Osteoblast (primary cell): ENCODE data around the gene MAP3K5. TPM values are rescaled to one million over a fixed set of nuclear protein-coding genes. Genes with fewer than 3 reads are reported as not detected.

Experiments
- DNase-seq: peaks from one replicate; pipeline ENCODE4 v3.0.0; 2011; ENCODE audit warnings: low spot score, mixed read lengths; ENCODE audit not compliant: insufficient read length; ENCODE audit errors: missing footprints
- H2AFZ ChIP-seq: 2 replicates; pipeline ENCODE4 v1.6.0; 2011; ENCODE audit warnings: mild to moderate bottlenecking, low read length
- H3K27ac ChIP-seq: 2 replicates; pipeline ENCODE4 v1.5.1; 2011; ENCODE audit warnings: mild to moderate bottlenecking, low read depth, low read length, moderate library complexity
- H3K27me3 ChIP-seq: 2 replicates; pipeline ENCODE4 v1.6.0; 2012; ENCODE audit warnings: mild to moderate bottlenecking, control low read depth, inconsistent platforms, low read length, moderate library complexity; ENCODE audit not compliant: insufficient read depth
- H3K36me3 ChIP-seq: 2 replicates; pipeline ENCODE4 v1.5.1; 2011; ENCODE audit warnings: mild to moderate bottlenecking, low read length, control low read depth, moderate library complexity; ENCODE audit not compliant: insufficient read depth
- H3K4me1 ChIP-seq: 2 replicates; pipeline ENCODE4 v1.5.1; 2011; ENCODE audit warnings: mild to moderate bottlenecking, low read length, control low read depth, moderate library complexity; ENCODE audit not compliant: insufficient read depth
- H3K4me2 ChIP-seq: 2 replicates; pipeline ENCODE4 v1.6.0; 2011; ENCODE audit warnings: mild to moderate bottlenecking, low read length; ENCODE audit not compliant: insufficient read depth
- H3K4me3 ChIP-seq: fragments of 200-600 bp; sonication (generic); 3 replicates; pipeline ENCODE4 v1.5.1; 2012; ENCODE audit warnings: mild to moderate bottlenecking, low read length, inconsistent platforms; ENCODE audit not compliant: insufficient read depth
- H3K79me2 ChIP-seq: 2 replicates; pipeline ENCODE4 v1.6.0; 2012; ENCODE audit warnings: mild to moderate bottlenecking, low read length, control low read depth, inconsistent platforms; ENCODE audit not compliant: insufficient read depth
- H3K9me3 ChIP-seq: 2 replicates; pipeline ENCODE4 v1.5.1; 2011; ENCODE audit warnings: low read depth, low read length, control low read depth
- H4K20me1 ChIP-seq: 2 replicates; pipeline ENCODE4 v1.6.0; 2012; ENCODE audit warnings: mild to moderate bottlenecking, low read length, control low read depth; ENCODE audit not compliant: insufficient read depth
- total RNA-seq: library from RNA; depleted of rRNA; stranded (reverse); fragments of >200 nt; gene quantifications from 2 replicates; pipeline ENCODE4 v1.2.3, GENCODE V29; 2012
- TF ChIP-seq, protein P1 (sequence below): IDR thresholded peaks from 2 replicates; pipeline ENCODE4 v1.5.1; 2011; ENCODE audit warnings: mild to moderate bottlenecking, low read depth, low read length, moderate library complexity; ENCODE audit errors: extremely low read depth

The MAP3K5 gene
- total RNA-seq, 1 donor: 8.3 TPM

DNA sequence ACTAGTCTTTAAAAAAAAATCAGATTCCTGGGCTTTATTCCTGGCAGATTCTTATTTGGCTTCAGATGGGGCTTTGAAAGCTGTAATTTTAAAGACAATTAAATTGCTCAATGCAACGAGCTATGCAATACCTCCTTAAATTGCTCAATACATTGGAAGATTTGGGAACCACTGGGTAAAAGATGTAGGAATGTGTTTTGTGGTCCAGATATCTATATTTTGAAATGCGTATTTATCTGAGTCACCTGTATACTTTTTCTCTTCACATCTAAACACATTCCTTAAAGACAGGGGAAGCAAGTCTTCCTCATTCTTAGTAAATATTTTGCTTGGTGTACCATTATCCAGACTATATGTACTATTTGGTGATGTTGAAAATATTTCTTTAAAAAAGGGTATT, 212.5 kb downstream of the MAP3K5 start:
- H4K20me1 ChIP-seq: no peaks in the 10 kb centered on the region
- peaks cover 5% of the 10 kb centered on the region for H3K4me1 ChIP-seq
- H3K27me3 ChIP-seq: no peaks in the 10 kb centered on the region
- H3K4me2 ChIP-seq: no peak overlapping the region
- no peaks in the 10 kb centered on the region for H3K79me2 ChIP-seq
- no peak overlapping the region for H2AFZ ChIP-seq
- DNase-seq: no peak
- no peak overlapping the region for H3K27ac ChIP-seq
- TF ChIP-seq, protein P1, sequence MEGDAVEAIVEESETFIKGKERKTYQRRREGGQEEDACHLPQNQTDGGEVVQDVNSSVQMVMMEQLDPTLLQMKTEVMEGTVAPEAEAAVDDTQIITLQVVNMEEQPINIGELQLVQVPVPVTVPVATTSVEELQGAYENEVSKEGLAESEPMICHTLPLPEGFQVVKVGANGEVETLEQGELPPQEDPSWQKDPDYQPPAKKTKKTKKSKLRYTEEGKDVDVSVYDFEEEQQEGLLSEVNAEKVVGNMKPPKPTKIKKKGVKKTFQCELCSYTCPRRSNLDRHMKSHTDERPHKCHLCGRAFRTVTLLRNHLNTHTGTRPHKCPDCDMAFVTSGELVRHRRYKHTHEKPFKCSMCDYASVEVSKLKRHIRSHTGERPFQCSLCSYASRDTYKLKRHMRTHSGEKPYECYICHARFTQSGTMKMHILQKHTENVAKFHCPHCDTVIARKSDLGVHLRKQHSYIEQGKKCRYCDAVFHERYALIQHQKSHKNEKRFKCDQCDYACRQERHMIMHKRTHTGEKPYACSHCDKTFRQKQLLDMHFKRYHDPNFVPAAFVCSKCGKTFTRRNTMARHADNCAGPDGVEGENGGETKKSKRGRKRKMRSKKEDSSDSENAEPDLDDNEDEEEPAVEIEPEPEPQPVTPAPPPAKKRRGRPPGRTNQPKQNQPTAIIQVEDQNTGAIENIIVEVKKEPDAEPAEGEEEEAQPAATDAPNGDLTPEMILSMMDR: no peak
- H3K4me3 ChIP-seq: no peak overlapping the region
- H3K9me3 ChIP-seq: no peaks in the 10 kb centered on the region
- no peaks in the 10 kb centered on the region for H3K36me3 ChIP-seq

DNA sequence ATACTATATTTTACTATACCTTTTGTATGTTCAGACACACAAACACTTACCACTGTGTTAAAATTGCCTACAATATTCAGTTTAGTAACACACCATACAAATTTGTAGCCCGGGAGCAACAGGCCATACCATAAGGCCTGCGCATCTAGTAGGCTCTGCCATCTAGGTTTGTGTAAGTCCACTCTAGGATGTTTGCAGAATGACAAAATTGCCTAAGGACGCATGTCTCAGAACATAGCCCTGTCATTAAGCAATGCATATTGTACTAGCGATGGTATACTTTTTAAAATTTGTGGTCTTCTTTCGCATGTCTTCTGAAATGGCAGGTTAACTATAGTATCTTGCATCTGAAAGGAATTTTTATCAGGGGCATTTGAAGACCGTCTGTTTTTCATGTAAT, 215.5 kb downstream of the MAP3K5 start:
- H3K27ac ChIP-seq: no peak overlapping the region
- no peak overlapping the region for H3K4me3 ChIP-seq
- no peak for DNase-seq
- H3K4me1 ChIP-seq: no peaks in the 10 kb centered on the region
- H3K27me3 ChIP-seq: no peaks in the 10 kb centered on the region
- H3K79me2 ChIP-seq: no peaks in the 10 kb centered on the region
- H4K20me1 ChIP-seq: no peaks in the 10 kb centered on the region
- H2AFZ ChIP-seq: no peak overlapping the region
- TF ChIP-seq, protein P1: no peak
- no peaks in the 10 kb centered on the region for H3K36me3 ChIP-seq
- H3K9me3 ChIP-seq: no peaks in the 10 kb centered on the region
- no peak overlapping the region for H3K4me2 ChIP-seq

DNA sequence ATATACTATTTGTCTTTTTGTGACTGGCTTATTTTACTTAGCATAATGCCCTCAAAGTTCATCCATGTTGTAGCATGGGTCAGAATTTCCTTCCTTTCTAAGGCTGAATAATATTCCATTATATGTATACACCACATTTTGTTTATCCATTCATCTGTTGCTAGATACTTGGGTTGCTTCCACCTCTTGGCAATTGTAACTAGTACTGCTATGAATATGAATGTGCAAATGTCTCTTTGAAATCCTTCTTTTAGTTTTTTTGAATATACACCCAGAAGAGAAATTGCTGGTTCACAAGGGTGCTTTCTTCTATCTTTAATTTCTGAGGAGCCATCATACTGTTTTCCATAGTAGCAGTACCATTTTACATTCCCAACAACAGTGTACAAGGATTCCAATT, 220.8 kb downstream of the MAP3K5 start:
- no peaks in the 10 kb centered on the region for H3K4me1 ChIP-seq
- no peak overlapping the region for H3K27ac ChIP-seq
- H3K4me3 ChIP-seq: no peak overlapping the region
- TF ChIP-seq, protein P1: no peak
- no peaks in the 10 kb centered on the region for H3K36me3 ChIP-seq
- no peaks in the 10 kb centered on the region for H3K79me2 ChIP-seq
- no peak overlapping the region for H2AFZ ChIP-seq
- no peaks in the 10 kb centered on the region for H3K27me3 ChIP-seq
- H4K20me1 ChIP-seq: no peaks in the 10 kb centered on the region
- H3K9me3 ChIP-seq: no peaks in the 10 kb centered on the region
- no peak overlapping the region for H3K4me2 ChIP-seq
- DNase-seq: no peak

DNA sequence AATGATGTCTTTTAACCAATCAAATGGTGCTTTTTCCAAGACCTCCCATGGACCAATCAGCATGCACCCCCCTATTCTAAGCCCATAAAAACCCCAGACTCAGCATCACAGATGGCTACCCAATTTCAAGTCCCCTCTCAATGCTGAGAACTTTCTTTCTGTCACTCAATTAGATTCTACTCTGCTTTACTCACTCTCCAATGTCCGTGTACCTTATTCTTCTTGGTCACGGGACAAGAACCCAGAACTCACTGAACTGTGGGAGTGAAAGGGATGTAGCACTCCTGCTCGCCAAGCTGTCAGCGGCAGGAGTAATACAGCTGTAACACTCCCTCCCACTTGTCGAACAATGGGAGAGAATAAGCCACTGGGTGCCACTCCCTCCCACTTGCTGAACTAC, 221.2 kb downstream of the MAP3K5 start:
- TF ChIP-seq, protein P1: no peak
- no peaks in the 10 kb centered on the region for H3K4me1 ChIP-seq
- H4K20me1 ChIP-seq: no peaks in the 10 kb centered on the region
- no peaks in the 10 kb centered on the region for H3K27me3 ChIP-seq
- no peaks in the 10 kb centered on the region for H3K79me2 ChIP-seq
- no peak overlapping the region for H3K4me3 ChIP-seq
- H3K27ac ChIP-seq: no peak overlapping the region
- no peaks in the 10 kb centered on the region for H3K9me3 ChIP-seq
- no peak for DNase-seq
- no peaks in the 10 kb centered on the region for H3K36me3 ChIP-seq
- no peak overlapping the region for H3K4me2 ChIP-seq
- H2AFZ ChIP-seq: no peak overlapping the region
